IPS-18a (cell line): ENCODE measurements around the gene CUX1.
"Not testable (repeated sequence)": the region's sequence is repeated elsewhere in the genome, so short reads cannot be mapped to it uniquely, and the experiment has no call there.

Experiments used
- H3K27ac ChIP-seq: one replicate; pipeline ENCODE4 v1.5.1; 2013; ENCODE audit warnings: low read length
- H3K27me3 ChIP-seq: one replicate; pipeline ENCODE4 v1.6.1; 2013; ENCODE audit warnings: mild to moderate bottlenecking, low read length; ENCODE audit not compliant: control insufficient read depth, insufficient read depth
- H3K36me3 ChIP-seq: one replicate; pipeline ENCODE4 v1.6.1; 2013; ENCODE audit warnings: low read depth, low read length; ENCODE audit not compliant: control insufficient read depth
- H3K4me1 ChIP-seq: one replicate; pipeline ENCODE4 v1.6.1; 2013; ENCODE audit warnings: low read depth, low read length; ENCODE audit not compliant: control insufficient read depth
- H3K4me3 ChIP-seq: one replicate; pipeline ENCODE4 v1.5.1; 2013; ENCODE audit warnings: low read length
- H3K9ac ChIP-seq: one replicate; pipeline ENCODE4 v1.6.1; 2013; ENCODE audit warnings: mild to moderate bottlenecking, low read length, moderate library complexity
- H3K9me3 ChIP-seq: one replicate; pipeline ENCODE4 v1.6.1; 2013; ENCODE audit warnings: low read depth, low read length; ENCODE audit not compliant: control insufficient read depth

CUX1 gene

GRCh38 chr7:101882005-101882421 is 64.6 kb downstream of the CUX1 start:
- no peaks in the 10 kb centered on the region for H3K36me3 ChIP-seq
- H3K27me3 ChIP-seq = no peaks in the 10 kb centered on the region
- H3K4me3 ChIP-seq = no peak overlapping the region
- no peaks in the 10 kb centered on the region for H3K9me3 ChIP-seq
- no peak overlapping the region for H3K9ac ChIP-seq
- H3K27ac ChIP-seq = no peak overlapping the region
- H3K4me1 ChIP-seq = peaks cover 27% of the 10 kb centered on the region

GRCh38 chr7:101882595-101883564 is 65.5 kb downstream of the CUX1 start:
- Histone ChIP-seq H3K4me3 (no peak overlapping the region), H3K36me3 (no peaks in the 10 kb centered on the region), H3K27me3 (no peaks in the 10 kb centered on the region), H3K9ac (no peak overlapping the region), H3K27ac (no peak overlapping the region), H3K4me1 (peaks cover 24% of the 10 kb centered on the region), H3K9me3 (no peaks in the 10 kb centered on the region)

- Histone ChIP-seq H3K9me3 (no peaks in the 10 kb centered on the region), H3K36me3 (no peaks in the 10 kb centered on the region), H3K4me1 (peaks cover 16% of the 10 kb centered on the region), H3K9ac (no peak overlapping the region), H3K27ac (no peak overlapping the region), H3K27me3 (no peaks in the 10 kb centered on the region), H3K4me3 (no peak overlapping the region)
Measured at GRCh38 chr7:101884671-101885596, 67.5 kb downstream of the CUX1 start.

- Histone ChIP-seq H3K4me1 (peaks cover 12% of the 10 kb centered on the region), H3K9ac (no peak overlapping the region), H3K27ac (no peak overlapping the region), H3K27me3 (no peaks in the 10 kb centered on the region), H3K9me3 (no peaks in the 10 kb centered on the region), H3K4me3 (no peak overlapping the region), H3K36me3 (no peaks in the 10 kb centered on the region)
Measured at GRCh38 chr7:101885597-101885955, 68.2 kb downstream of the CUX1 start.

- H3K27me3 ChIP-seq, H3K4me3 ChIP-seq, H3K9me3 ChIP-seq, H3K9ac ChIP-seq, H3K36me3 ChIP-seq, H3K27ac ChIP-seq: not testable (repeated sequence)
- H3K4me1 ChIP-seq = peaks cover 14% of the 10 kb centered on the region
Measured at GRCh38 chr7:101887352-101887751, 69.9 kb downstream of the CUX1 start.

GRCh38 chr7:101888564-101888963 is 71.1 kb downstream of the CUX1 start:
- not testable (repeated sequence) for H3K4me3 ChIP-seq, H3K9me3 ChIP-seq, H3K27me3 ChIP-seq, H3K27ac ChIP-seq, H3K4me1 ChIP-seq, H3K36me3 ChIP-seq, H3K9ac ChIP-seq

- H3K9ac ChIP-seq = no peak overlapping the region
- no peak overlapping the region for H3K4me3 ChIP-seq
- no peaks in the 10 kb centered on the region for H3K36me3 ChIP-seq
- H3K27me3 ChIP-seq = no peaks in the 10 kb centered on the region
- no peak overlapping the region for H3K27ac ChIP-seq
- no peaks in the 10 kb centered on the region for H3K9me3 ChIP-seq
- H3K4me1 ChIP-seq = peaks cover 3% of the 10 kb centered on the region
Measured at GRCh38 chr7:101890749-101891523, 73.5 kb downstream of the CUX1 start.

- Histone ChIP-seq H3K9me3 (no peaks in the 10 kb centered on the region), H3K36me3 (no peaks in the 10 kb centered on the region), H3K9ac (no peak overlapping the region), H3K27ac (no peak overlapping the region), H3K4me3 (no peak overlapping the region), H3K27me3 (no peaks in the 10 kb centered on the region), H3K4me1 (peaks cover 3% of the 10 kb centered on the region)
Measured at GRCh38 chr7:101891936-101892640, 74.7 kb downstream of the CUX1 start.

- Histone ChIP-seq H3K27me3 (no peaks in the 10 kb centered on the region), H3K4me1 (peaks cover 3% of the 10 kb centered on the region), H3K9ac (no peak overlapping the region), H3K9me3 (no peaks in the 10 kb centered on the region), H3K27ac (no peak overlapping the region), H3K36me3 (no peaks in the 10 kb centered on the region), H3K4me3 (no peak overlapping the region)
Measured at GRCh38 chr7:101893341-101894082, 76.1 kb downstream of the CUX1 start.

GRCh38 chr7:101896316-101896715 is 78.9 kb downstream of the CUX1 start:
- no peak overlapping the region for H3K4me3 ChIP-seq
- no peak overlapping the region for H3K27ac ChIP-seq
- peaks cover 3% of the 10 kb centered on the region for H3K4me1 ChIP-seq

More at GRCh38 chr7:101896316-101896715, 78.9 kb downstream of the CUX1 start:
- Histone ChIP-seq H3K9ac (no peak overlapping the region), H3K9me3 (no peaks in the 10 kb centered on the region), H3K27me3 (no peaks in the 10 kb centered on the region), H3K36me3 (no peaks in the 10 kb centered on the region)
